ENCODE measurements around the gene MT1B. TPM values are rescaled to one million over a fixed set of nuclear protein-coding genes. Genes with fewer than 3 reads are reported as not detected.
"Not testable (repeated sequence)": the region's sequence is repeated elsewhere in the genome, so short reads cannot be mapped to it uniquely, and the experiment has no call there.

MT1B gene
- total RNA-seq, 1 donor, result not detected

DNA sequence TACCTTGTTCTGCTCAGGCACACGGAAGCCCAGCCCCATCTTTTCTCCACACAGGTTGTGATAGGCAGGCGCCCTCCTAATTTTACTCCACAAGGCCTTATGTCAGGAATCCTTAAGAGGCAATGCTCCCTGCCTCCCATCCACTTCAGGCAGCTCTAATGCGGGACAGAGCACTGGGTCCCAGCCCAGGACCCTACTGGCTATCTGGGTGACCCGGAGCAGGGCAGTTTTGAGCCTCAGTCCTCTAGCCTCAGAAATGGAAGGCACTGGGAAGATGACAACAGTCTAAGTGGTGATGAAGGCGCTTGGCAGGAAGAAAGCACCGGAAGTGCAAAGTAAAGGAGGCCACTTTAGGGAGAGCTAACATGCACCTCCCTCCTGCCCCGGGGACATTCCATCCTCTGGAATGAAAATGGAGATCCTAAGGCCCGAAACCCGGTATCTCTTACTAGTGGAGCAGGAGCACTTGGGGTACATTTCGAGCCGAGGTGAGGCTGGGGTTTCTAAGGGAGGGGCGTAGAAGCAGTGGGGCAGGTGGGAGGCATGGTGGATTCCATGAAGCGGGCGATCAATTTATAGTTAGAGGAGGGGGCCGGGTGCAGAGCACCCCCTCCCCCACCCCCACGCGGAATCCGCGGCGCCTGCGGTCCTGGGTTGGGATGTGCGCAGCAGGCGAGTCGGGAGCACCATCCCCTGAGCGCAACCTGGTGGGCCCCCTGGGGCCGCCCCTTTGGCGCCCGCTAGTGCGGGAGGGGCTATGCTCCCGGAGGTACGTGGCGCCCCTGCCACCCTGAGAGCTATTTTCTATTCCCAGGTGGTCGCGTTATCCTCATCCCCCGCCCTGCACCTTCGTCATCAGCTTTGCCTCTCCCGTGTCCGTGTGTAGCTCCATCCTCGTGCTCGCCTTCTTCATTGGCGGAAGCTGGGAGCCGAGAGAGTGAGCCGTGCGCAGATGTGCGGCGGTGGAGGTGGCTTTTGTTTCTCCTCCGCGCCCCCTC, 11.0 kb downstream of the MT1B start:
- no peak overlapping the region for H2AFZ ChIP-seq (ENCODE audit: low read length)
- H3K27me3 ChIP-seq (ENCODE audit: insufficient read depth, low read length), result peaks cover 84% of the 10 kb centered on the region
- H3K27ac ChIP-seq (ENCODE audit: low read depth, low read length), result no peak overlapping the region
- no peaks in the 10 kb centered on the region for H3K79me2 ChIP-seq (ENCODE audit: insufficient read depth, low read length)
- H3K36me3 ChIP-seq (ENCODE audit: insufficient read depth, low read length), result no peaks in the 10 kb centered on the region
- H3K4me1 ChIP-seq (ENCODE audit: insufficient read depth, low read length), result peaks cover 6% of the 10 kb centered on the region
- TF ChIP-seq, protein P1, sequence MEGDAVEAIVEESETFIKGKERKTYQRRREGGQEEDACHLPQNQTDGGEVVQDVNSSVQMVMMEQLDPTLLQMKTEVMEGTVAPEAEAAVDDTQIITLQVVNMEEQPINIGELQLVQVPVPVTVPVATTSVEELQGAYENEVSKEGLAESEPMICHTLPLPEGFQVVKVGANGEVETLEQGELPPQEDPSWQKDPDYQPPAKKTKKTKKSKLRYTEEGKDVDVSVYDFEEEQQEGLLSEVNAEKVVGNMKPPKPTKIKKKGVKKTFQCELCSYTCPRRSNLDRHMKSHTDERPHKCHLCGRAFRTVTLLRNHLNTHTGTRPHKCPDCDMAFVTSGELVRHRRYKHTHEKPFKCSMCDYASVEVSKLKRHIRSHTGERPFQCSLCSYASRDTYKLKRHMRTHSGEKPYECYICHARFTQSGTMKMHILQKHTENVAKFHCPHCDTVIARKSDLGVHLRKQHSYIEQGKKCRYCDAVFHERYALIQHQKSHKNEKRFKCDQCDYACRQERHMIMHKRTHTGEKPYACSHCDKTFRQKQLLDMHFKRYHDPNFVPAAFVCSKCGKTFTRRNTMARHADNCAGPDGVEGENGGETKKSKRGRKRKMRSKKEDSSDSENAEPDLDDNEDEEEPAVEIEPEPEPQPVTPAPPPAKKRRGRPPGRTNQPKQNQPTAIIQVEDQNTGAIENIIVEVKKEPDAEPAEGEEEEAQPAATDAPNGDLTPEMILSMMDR (IDR thresholded peaks at IDR 0.05; ENCODE audit: extremely low read depth, low read depth, low read length), result no peak
- no peak for DNase-seq (ENCODE audit: insufficient read length, low spot score, missing footprints)
- no peaks in the 10 kb centered on the region for H3K9me3 ChIP-seq (ENCODE audit: low read depth, low read length)
- H3K4me3 ChIP-seq (ENCODE audit: insufficient read depth, low read length), result no peak overlapping the region
- no peaks in the 10 kb centered on the region for H4K20me1 ChIP-seq (ENCODE audit: insufficient read depth, low read length)
- no peak overlapping the region for H3K4me2 ChIP-seq (ENCODE audit: insufficient read depth, low read length)

- TF ChIP-seq, protein P1 (IDR thresholded peaks at IDR 0.05; ENCODE audit: extremely low read depth, low read depth, low read length), result no peak
- no peak overlapping the region for H3K27ac ChIP-seq (ENCODE audit: low read depth, low read length)
- peaks cover 4% of the 10 kb centered on the region for H3K4me1 ChIP-seq (ENCODE audit: insufficient read depth, low read length)
- H3K27me3 ChIP-seq (ENCODE audit: insufficient read depth, low read length), result peaks cover 84% of the 10 kb centered on the region
- DNase-seq (ENCODE audit: insufficient read length, low spot score, missing footprints), result no peak
- H4K20me1 ChIP-seq (ENCODE audit: insufficient read depth, low read length), result no peaks in the 10 kb centered on the region
- H2AFZ ChIP-seq (ENCODE audit: low read length), result no peak overlapping the region
- H3K4me2 ChIP-seq (ENCODE audit: insufficient read depth, low read length), result no peak overlapping the region
- no peaks in the 10 kb centered on the region for H3K36me3 ChIP-seq (ENCODE audit: insufficient read depth, low read length)
- H3K9me3 ChIP-seq (ENCODE audit: low read depth, low read length), result no peaks in the 10 kb centered on the region
- H3K79me2 ChIP-seq (ENCODE audit: insufficient read depth, low read length), result no peaks in the 10 kb centered on the region
- no peak overlapping the region for H3K4me3 ChIP-seq (ENCODE audit: insufficient read depth, low read length)
Measured at GRCh38 chr16:56664506-56664905, 12.8 kb downstream of the MT1B start.

DNA sequence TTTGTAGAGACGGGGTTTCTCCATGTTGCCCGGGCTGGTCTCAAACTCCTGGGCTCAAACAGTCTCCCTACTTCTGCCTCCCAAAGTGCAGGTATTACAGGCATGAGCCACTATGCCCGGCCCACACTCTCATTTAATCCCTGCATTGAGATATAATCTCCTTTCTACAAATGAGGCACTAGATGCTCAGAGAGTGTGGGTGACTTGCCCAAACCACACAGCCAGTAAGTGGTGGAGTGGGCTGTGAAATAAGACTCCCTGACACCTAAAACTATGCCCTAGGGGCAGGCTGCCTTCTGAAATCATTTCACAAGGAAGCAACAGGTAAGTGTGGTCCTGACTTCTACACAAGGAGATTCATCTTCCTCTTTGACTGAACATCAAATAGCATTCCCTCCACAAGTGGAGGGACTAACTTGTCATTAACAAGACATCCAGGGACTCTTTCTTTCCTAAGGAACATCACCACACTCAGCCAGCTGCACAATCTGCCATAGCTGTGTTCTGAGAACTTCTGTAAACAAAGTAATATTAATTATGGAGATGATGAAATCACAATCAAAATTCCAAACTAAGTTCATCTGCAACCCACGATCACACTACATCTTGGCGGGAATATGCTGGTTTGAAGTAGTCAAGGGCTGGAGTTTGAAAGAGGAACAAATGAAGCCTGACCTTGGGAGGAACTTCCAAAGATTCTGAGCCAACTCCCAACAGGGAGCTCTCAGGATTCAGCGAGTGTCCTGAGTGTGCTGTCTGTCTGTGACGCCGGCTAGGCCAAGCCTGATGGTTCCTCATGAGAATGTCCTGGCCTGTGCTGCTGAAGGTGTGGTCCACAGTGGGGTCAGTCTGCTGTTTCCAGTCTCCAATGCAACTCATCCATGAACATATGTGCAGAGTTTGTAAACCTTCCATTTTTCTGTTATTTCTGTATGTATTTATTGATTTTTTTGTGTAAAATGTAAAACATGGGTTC, 13.9 kb downstream of the MT1B start:
- H3K36me3 ChIP-seq (ENCODE audit: insufficient read depth, low read length); DNase-seq (ENCODE audit: insufficient read length, low spot score, missing footprints); H4K20me1 ChIP-seq (ENCODE audit: insufficient read depth, low read length); H3K4me1 ChIP-seq (ENCODE audit: insufficient read depth, low read length); H3K27ac ChIP-seq (ENCODE audit: low read depth, low read length); H3K4me2 ChIP-seq (ENCODE audit: insufficient read depth, low read length); H3K79me2 ChIP-seq (ENCODE audit: insufficient read depth, low read length); H3K9me3 ChIP-seq (ENCODE audit: low read depth, low read length); H3K4me3 ChIP-seq (ENCODE audit: insufficient read depth, low read length); H2AFZ ChIP-seq (ENCODE audit: low read length): not testable (repeated sequence)
- H3K27me3 ChIP-seq (ENCODE audit: insufficient read depth, low read length), result peaks cover 83% of the 10 kb centered on the region

DNA sequence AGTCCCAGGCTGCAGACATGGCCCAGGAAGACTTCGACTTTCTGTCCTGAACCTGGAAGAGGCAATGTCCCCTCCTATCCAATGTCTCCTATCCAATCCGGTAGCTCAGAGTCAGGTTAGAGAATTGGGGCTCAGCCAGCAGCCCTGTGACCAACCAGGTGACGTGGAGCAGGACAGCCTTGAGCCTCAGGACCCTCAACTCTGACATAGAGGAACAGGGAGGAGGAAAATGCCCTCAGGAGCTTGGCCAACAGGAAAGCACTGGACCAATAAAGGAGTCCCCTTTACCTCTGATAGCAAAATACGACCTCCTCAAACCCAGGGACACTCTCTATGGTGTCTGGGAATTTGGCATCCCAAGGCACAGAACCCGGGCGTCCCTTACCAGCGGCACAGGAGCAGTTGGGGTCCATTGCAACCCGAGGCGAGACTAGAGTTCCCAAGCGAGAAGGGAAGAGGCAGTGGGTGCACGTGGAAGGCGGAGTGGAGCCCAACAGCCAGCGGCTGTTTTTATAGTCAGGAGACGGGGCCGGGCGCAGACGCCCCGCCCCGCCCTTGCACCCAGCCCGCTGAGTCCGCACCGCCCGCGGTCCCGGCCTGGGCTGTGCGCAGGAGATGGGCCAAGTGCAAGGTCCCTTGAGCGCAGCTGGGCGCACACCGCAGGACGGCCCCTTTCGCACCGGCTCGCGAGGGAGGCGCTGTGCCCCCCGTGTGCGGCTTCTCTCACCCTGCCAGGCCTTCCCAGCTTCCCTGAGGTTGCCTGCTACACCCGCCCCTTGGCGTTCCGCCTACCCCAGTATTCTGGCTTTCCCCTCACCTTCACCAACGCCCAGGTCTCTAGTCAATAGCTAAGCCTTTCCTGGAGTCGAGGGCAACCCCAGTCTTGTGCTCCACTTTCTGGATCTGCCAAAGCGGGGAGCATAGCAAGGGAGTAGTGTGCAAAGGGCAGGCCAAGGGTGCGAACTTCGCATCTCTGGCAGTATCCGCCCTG, 16.2 kb downstream of the MT1B start, which contains the start of gene MT1G:
MT1G (minus strand) TSS at position 485 of the 991 bp plus-strand sequence; CDS start at position 413, 72 bp downstream.
- Histone ChIP-seq H3K36me3 (ENCODE audit: insufficient read depth, low read length) (no peaks in the 10 kb centered on the region), H3K27me3 (ENCODE audit: insufficient read depth, low read length) (peaks cover 69% of the 10 kb centered on the region), H3K4me1 (ENCODE audit: insufficient read depth, low read length) (peaks cover 4% of the 10 kb centered on the region), H3K4me2 (ENCODE audit: insufficient read depth, low read length) (no peak within 1 kb of the TSS), H3K4me3 (ENCODE audit: insufficient read depth, low read length) (no peak within 1 kb of the TSS), H4K20me1 (ENCODE audit: insufficient read depth, low read length) (no peaks in the 10 kb centered on the region), H2AFZ (ENCODE audit: low read length) (no peak within 1 kb of the TSS), H3K9me3 (ENCODE audit: low read depth, low read length) (no peaks in the 10 kb centered on the region), H3K79me2 (ENCODE audit: insufficient read depth, low read length) (no peaks in the 10 kb centered on the region), H3K27ac (ENCODE audit: low read depth, low read length) (no peak within 1 kb of the TSS)
- TF ChIP-seq, protein P1 (IDR thresholded peaks at IDR 0.05; ENCODE audit: extremely low read depth, low read depth, low read length), result no peak
- peak; percentile 83 for DNase-seq (ENCODE audit: insufficient read length, low spot score, missing footprints)
